HG02610 (cell line): ENCODE measurements around the gene ISG20L2.

ENCODE experiments used
- ATAC-seq: cut with Tn5 transposase; IDR thresholded peaks from one replicate; pipeline ENCODE4 v1.9.1; 2021; ENCODE audit warnings: mild to moderate bottlenecking, moderate library complexity; ENCODE audit not compliant: unreplicated experiment

The ISG20L2 gene

GRCh38 chr1:156691191-156691590 is 37.4 kb downstream of the ISG20L2 start:
- no peak for ATAC-seq

- no peak for ATAC-seq
Observed at GRCh38 chr1:156690675-156691036, 37.9 kb downstream of the ISG20L2 start.

- ATAC-seq, result no peak
Observed at GRCh38 chr1:156689953-156690674, 38.5 kb downstream of the ISG20L2 start.

- peak; percentile 70 for ATAC-seq
Observed at GRCh38 chr1:156689035-156689952, 39.3 kb downstream of the ISG20L2 start.

- ATAC-seq, result no peak
Observed at GRCh38 chr1:156684227-156684782, 44.3 kb downstream of the ISG20L2 start.

GRCh38 chr1:156682166-156682890 is 46.2 kb downstream of the ISG20L2 start:
- ATAC-seq, result no peak

GRCh38 chr1:156681196-156681960 is 47.2 kb downstream of the ISG20L2 start:
- ATAC-seq, result no peak

- ATAC-seq, result no peak
Observed at GRCh38 chr1:156680056-156680455, 48.5 kb downstream of the ISG20L2 start.

- ATAC-seq, result no peak
Observed at GRCh38 chr1:156677616-156678596, 50.7 kb downstream of the ISG20L2 start.

- no peak for ATAC-seq
Observed at GRCh38 chr1:156676820-156677615, 51.5 kb downstream of the ISG20L2 start, which contains the start of gene NES. NES (minus strand) TSS chr1:156677407; CDS start chr1:156677264, 143 bp downstream.

GRCh38 chr1:156676114-156676819 is 52.3 kb downstream of the ISG20L2 start:
- ATAC-seq, result no peak

- no peak for ATAC-seq
Observed at GRCh38 chr1:156675210-156676113, 53.1 kb downstream of the ISG20L2 start.

- no peak for ATAC-seq
Observed at GRCh38 chr1:156673387-156674121, 55.0 kb downstream of the ISG20L2 start.
